Testis (tissue), 2 donors: ENCODE data around the gene HPCA.

Experiments
- CTCF ChIP-seq, 3 experiments: fragments of 450-650 bp in 2 of 3; fragments of 200-600 bp in 1 of 3; sonication (generic) in 1 of 3; IDR thresholded peaks; one replicate each; pipeline ENCODE4 v1.5.1; 2016 to 2019; ENCODE audit warnings: antibody characterized with exemption in 3 of 3, mild to moderate bottlenecking in 2 of 3, moderate library complexity in 1 of 3
- POLR2A ChIP-seq: fragments of 450-650 bp; IDR thresholded peaks from one replicate; pipeline ENCODE4 v1.6.1; 2017; ENCODE audit warnings: antibody characterized with exemption, mild to moderate bottlenecking, moderate library complexity

- TF ChIP-seq CTCF (IDR thresholded peaks at IDR 0.05) (no peak), POLR2A (no peak)
These were observed 11.2 kb upstream of the HPCA start for GRCh38 chr1:32874860-32875752.
